ENCODE measurements around the gene TSPAN32. TPM values are rescaled to one million over a fixed set of nuclear protein-coding genes. Genes with fewer than 3 reads are reported as not detected.
"Not testable (repeated sequence)": the region's sequence is repeated elsewhere in the genome, so short reads cannot be mapped to it uniquely, and the experiment has no call there.

TSPAN32 gene
- polyA plus RNA-seq, 1 donor from 2014 or later = 7.1 TPM

- not testable (repeated sequence) for H3K27ac Mint-ChIP-seq, H3K36me3 Mint-ChIP-seq, H3K9me3 Mint-ChIP-seq, H3K4me1 Mint-ChIP-seq, H3K27me3 Mint-ChIP-seq, H3K4me3 Mint-ChIP-seq
Measured at GRCh38 chr11:2332569-2332968, 30.8 kb downstream of the TSPAN32 start.

GRCh38 chr11:2333486-2334205 is 31.8 kb downstream of the TSPAN32 start:
- not testable (repeated sequence) for H3K4me1 Mint-ChIP-seq, H3K27ac Mint-ChIP-seq, H3K4me3 Mint-ChIP-seq, H3K27me3 Mint-ChIP-seq, H3K36me3 Mint-ChIP-seq, H3K9me3 Mint-ChIP-seq

- not testable (repeated sequence) for H3K4me1 Mint-ChIP-seq, H3K36me3 Mint-ChIP-seq, H3K27me3 Mint-ChIP-seq, H3K4me3 Mint-ChIP-seq, H3K9me3 Mint-ChIP-seq, H3K27ac Mint-ChIP-seq
Measured at GRCh38 chr11:2335286-2335685, 33.5 kb downstream of the TSPAN32 start.

- H3K36me3 Mint-ChIP-seq, H3K27me3 Mint-ChIP-seq, H3K9me3 Mint-ChIP-seq, H3K4me1 Mint-ChIP-seq, H3K27ac Mint-ChIP-seq, H3K4me3 Mint-ChIP-seq: not testable (repeated sequence)
Measured at GRCh38 chr11:2338760-2339159, 36.9 kb downstream of the TSPAN32 start.

- Mint-ChIP-seq H3K4me1 (peaks cover 0 to 5% (median 1%) of the 10 kb centered on the region in 3 donors), H3K4me3 (no peak overlapping the region), H3K27ac (no peak overlapping the region), H3K9me3 (peaks cover 0 to 5% (median 3%) of the 10 kb centered on the region in 3 donors), H3K27me3 (peaks cover 2% of the 10 kb centered on the region), H3K36me3 (peaks cover 4% of the 10 kb centered on the region)
Measured at GRCh38 chr11:2342557-2342956, 40.7 kb downstream of the TSPAN32 start.

GRCh38 chr11:2342981-2343380 is 41.2 kb downstream of the TSPAN32 start:
- no peak overlapping the region for H3K4me3 Mint-ChIP-seq

GRCh38 chr11:2343502-2343901 is 41.7 kb downstream of the TSPAN32 start:
- Mint-ChIP-seq H3K27me3 (peaks cover 5% of the 10 kb centered on the region), H3K4me3 (no peak overlapping the region), H3K4me1 (peaks cover 0 to 3% (median 1%) of the 10 kb centered on the region in 3 donors), H3K9me3 (peaks cover 1 to 6% (median 3%) of the 10 kb centered on the region in 3 donors), H3K36me3 (peaks cover 4% of the 10 kb centered on the region), H3K27ac (no peak overlapping the region)

More at GRCh38 chr11:2342981-2343380, 41.2 kb downstream of the TSPAN32 start:
- Mint-ChIP-seq H3K27me3 (peaks cover 2% of the 10 kb centered on the region), H3K36me3 (peaks cover 4% of the 10 kb centered on the region), H3K9me3 (peaks cover 0 to 5% (median 3%) of the 10 kb centered on the region in 3 donors), H3K4me1 (peaks cover 0 to 5% (median 1%) of the 10 kb centered on the region in 3 donors), H3K27ac (no peak overlapping the region)

GRCh38 chr11:2345050-2345449 is 43.2 kb downstream of the TSPAN32 start:
- Mint-ChIP-seq H3K27ac (no peak overlapping the region), H3K4me3 (no peak overlapping the region), H3K4me1 (peaks cover 0 to 1% (median 0%) of the 10 kb centered on the region in 3 donors), H3K36me3 (peaks cover 6% of the 10 kb centered on the region), H3K27me3 (peaks cover 5% of the 10 kb centered on the region), H3K9me3 (peaks cover 5 to 13% (median 6%) of the 10 kb centered on the region in 3 donors)

- peaks cover 0 to 1% (median 0%) of the 10 kb centered on the region in 3 donors for H3K4me1 Mint-ChIP-seq
- H3K27ac Mint-ChIP-seq = no peak overlapping the region
- H3K9me3 Mint-ChIP-seq = peaks cover 5 to 16% (median 8%) of the 10 kb centered on the region in 3 donors
- peaks cover 9% of the 10 kb centered on the region for H3K36me3 Mint-ChIP-seq
- H3K27me3 Mint-ChIP-seq = peaks cover 5% of the 10 kb centered on the region
- no peak overlapping the region for H3K4me3 Mint-ChIP-seq
Measured at GRCh38 chr11:2346014-2346413, 44.2 kb downstream of the TSPAN32 start.

- Mint-ChIP-seq H3K4me3 (no peak overlapping the region), H3K27me3 (peaks cover 5% of the 10 kb centered on the region), H3K27ac (no peak overlapping the region), H3K4me1 (peaks cover 0 to 1% (median 0%) of the 10 kb centered on the region in 3 donors), H3K36me3 (peaks cover 12% of the 10 kb centered on the region), H3K9me3 (peaks cover 5 to 16% (median 9%) of the 10 kb centered on the region in 3 donors)
Measured at GRCh38 chr11:2346586-2347307, 44.9 kb downstream of the TSPAN32 start.

GRCh38 chr11:2347308-2347830 is 45.6 kb downstream of the TSPAN32 start:
- no peak overlapping the region for H3K4me3 Mint-ChIP-seq
- peaks cover 12% of the 10 kb centered on the region for H3K36me3 Mint-ChIP-seq
- no peak overlapping the region for H3K27ac Mint-ChIP-seq
- H3K9me3 Mint-ChIP-seq = peaks cover 5 to 16% (median 9%) of the 10 kb centered on the region in 3 donors
- H3K4me1 Mint-ChIP-seq = peaks cover 0 to 1% (median 0%) of the 10 kb centered on the region in 3 donors
- H3K27me3 Mint-ChIP-seq = peaks cover 5% of the 10 kb centered on the region

- no peak overlapping the region for H3K27ac Mint-ChIP-seq
- H3K4me3 Mint-ChIP-seq = no peak overlapping the region
- peaks cover 0 to 1% (median 0%) of the 10 kb centered on the region in 3 donors for H3K4me1 Mint-ChIP-seq
- peaks cover 5% of the 10 kb centered on the region for H3K27me3 Mint-ChIP-seq
- peaks cover 12% of the 10 kb centered on the region for H3K36me3 Mint-ChIP-seq
- H3K9me3 Mint-ChIP-seq = peaks cover 5 to 16% (median 6%) of the 10 kb centered on the region in 3 donors
Measured at GRCh38 chr11:2348986-2349385, 47.2 kb downstream of the TSPAN32 start.

- peaks cover 0 to 4% (median 0%) of the 10 kb centered on the region in 3 donors for H3K4me1 Mint-ChIP-seq
- peaks cover 5% of the 10 kb centered on the region for H3K27me3 Mint-ChIP-seq
- no peak overlapping the region for H3K4me3 Mint-ChIP-seq
- peaks cover 8% of the 10 kb centered on the region for H3K36me3 Mint-ChIP-seq
- H3K27ac Mint-ChIP-seq = no peak overlapping the region
- H3K9me3 Mint-ChIP-seq = peaks cover 5 to 11% (median 6%) of the 10 kb centered on the region in 3 donors
Measured at GRCh38 chr11:2351701-2352100, 49.9 kb downstream of the TSPAN32 start.

- peaks cover 5 to 11% (median 6%) of the 10 kb centered on the region in 3 donors for H3K9me3 Mint-ChIP-seq
- no peak overlapping the region for H3K27ac Mint-ChIP-seq
- H3K4me3 Mint-ChIP-seq = no peak overlapping the region
- peaks cover 3% of the 10 kb centered on the region for H3K27me3 Mint-ChIP-seq
- H3K4me1 Mint-ChIP-seq = peaks cover 0 to 3% (median 0%) of the 10 kb centered on the region in 3 donors
- H3K36me3 Mint-ChIP-seq = peaks cover 8% of the 10 kb centered on the region
Measured at GRCh38 chr11:2352420-2352819, 50.6 kb downstream of the TSPAN32 start.

GRCh38 chr11:2355000-2355644 is 53.3 kb downstream of the TSPAN32 start:
- peak overlapping the region in 1 of 3 donors; percentile 64 for H3K27ac Mint-ChIP-seq
- peaks cover 0 to 3% (median 2%) of the 10 kb centered on the region in 3 donors for H3K9me3 Mint-ChIP-seq
- no peaks in the 10 kb centered on the region for H3K27me3 Mint-ChIP-seq
- H3K4me3 Mint-ChIP-seq = no peak overlapping the region
- H3K4me1 Mint-ChIP-seq = peaks cover 0 to 9% (median 3%) of the 10 kb centered on the region in 3 donors
- H3K36me3 Mint-ChIP-seq = peaks cover 6% of the 10 kb centered on the region
